Lung (tissue), 12 donors: Measurements from ENCODE around the gene METTL21C. TPM values are rescaled to one million over a fixed set of nuclear protein-coding genes. Genes with fewer than 3 reads are reported as not detected.

Experiments used
- ATAC-seq: fragments of 200-7000 bp; cut with Tn5 transposase; one replicate; pipeline ENCODE4 v1.9.1; 2020; ENCODE audit warnings: moderate number of reproducible peaks; ENCODE audit not compliant: insufficient read depth, low FRiP score
- DNase-seq, 3 donors: peaks; one replicate each; pipeline ENCODE4 v3.0.0-alpha.2; 2013 to 2017
- H3K27ac ChIP-seq, 2 donors: one replicate each; pipeline ENCODE4 v1.5.1; 2013; ENCODE audit warnings: mild to moderate bottlenecking in 2 of 2, moderate library complexity in 2 of 2, control low read depth in 1 of 2, inconsistent platforms in 1 of 2, low read depth in 1 of 2, low read length in 1 of 2
- H3K27me3 ChIP-seq, 3 donors: one replicate each; pipeline ENCODE4 v1.5.1; 2013; ENCODE audit warnings: low read length in 2 of 3; ENCODE audit not compliant: control insufficient read depth in 3 of 3, insufficient read depth in 3 of 3
- H3K36me3 ChIP-seq, 4 donors: one replicate each; pipeline ENCODE4 v1.5.1; 2013; ENCODE audit warnings: low read length in 4 of 4, mild to moderate bottlenecking in 1 of 4, moderate library complexity in 1 of 4; ENCODE audit not compliant: control insufficient read depth in 4 of 4, insufficient read depth in 4 of 4
- H3K4me1 ChIP-seq, 5 donors: one replicate each; pipeline ENCODE4 v1.5.1; 2013; ENCODE audit warnings: low read length in 5 of 5, mild to moderate bottlenecking in 2 of 5, moderate library complexity in 1 of 5; ENCODE audit not compliant: control insufficient read depth in 5 of 5, insufficient read depth in 5 of 5
- H3K4me3 ChIP-seq: one replicate; pipeline ENCODE4 v1.5.1; 2013; ENCODE audit warnings: mild to moderate bottlenecking, control low read depth, moderate library complexity
- H3K9ac ChIP-seq, 2 donors: one replicate each; pipeline ENCODE4 v1.5.1; 2013; ENCODE audit warnings: low read length in 2 of 2, control low read depth in 1 of 2; ENCODE audit not compliant: insufficient read depth in 1 of 2
- H3K9me3 ChIP-seq, 4 donors: one replicate each; pipeline ENCODE4 v1.5.1; 2013; ENCODE audit warnings: low read length in 3 of 4, mild to moderate bottlenecking in 1 of 4, moderate library complexity in 1 of 4; ENCODE audit not compliant: control insufficient read depth in 4 of 4, insufficient read depth in 3 of 4
- CTCF ChIP-seq: IDR thresholded peaks from 2 replicates; pipeline ENCODE4 v1.5.1; 2012; ENCODE audit warnings: mild to moderate bottlenecking; ENCODE audit errors: control extremely low read depth, extremely low read depth
- WGBS, 2 donors: extraction: QIAGEN DNeasy Blood & Tissue Kit; methylation state at CpG; one replicate each; pipeline ENCODE4 v1.1.7; 2013; 5-methylcytosine and 5-hydroxymethylcytosine counted together
- polyA plus RNA-seq, 2 donors: library from polyadenylated mRNA; stranded (reverse); fragments of 200-250 nt; gene quantifications; one replicate each; pipeline ENCODE4 v1.2.1, GENCODE V29; 2013
- total RNA-seq, 2 donors: library from RNA; depleted of rRNA in 1 of 2; stranded (reverse); fragments of >200 nt in 1 of 2; gene quantifications; one replicate each; pipeline ENCODE4 v1.2.1, GENCODE V29; 2014 to 2021
- donor health status: control.
- donor health status: control.
- donor health status: Bipolar disorder and iron deficiency.
- donor health status: healthy.
- donor health status: DM: yes; HTN: yes; CAD: no.

The METTL21C gene
- total and polyA plus RNA-seq, 4 donors, result not detected

- no peak for DNase-seq
Measured at GRCh38 chr13:102687520-102687919, 7.3 kb downstream of the METTL21C start.

GRCh38 chr13:102686024-102686423, 8.8 kb downstream of the METTL21C start:
- WGBS, 2 donors, result 61 to 63% methylated on average over 3 of the region's 3 CpGs
- Histone ChIP-seq H3K9me3 (peaks cover 0 to 2% (median 0%) of the 10 kb centered on the region in 4 donors), H3K27me3 (peaks cover 0 to 2% (median 0%) of the 10 kb centered on the region in 3 donors), H3K36me3 (no peaks in the 10 kb centered on the region), H3K9ac (no peak overlapping the region), H3K4me1 (peaks cover 0 to 5% (median 0%) of the 10 kb centered on the region in 5 donors), H3K4me3 (no peak overlapping the region), H3K27ac (no peak overlapping the region)
- TF ChIP-seq CTCF, result no peak
- ATAC-seq (no peak), DNase-seq (no peak)

More at GRCh38 chr13:102687520-102687919, 7.3 kb downstream of the METTL21C start:
- peaks cover 0 to 2% (median 0%) of the 10 kb centered on the region in 4 donors for H3K9me3 ChIP-seq
- H3K27ac ChIP-seq, result no peak overlapping the region
- no peak overlapping the region for H3K9ac ChIP-seq
- peaks cover 0 to 5% (median 0%) of the 10 kb centered on the region in 5 donors for H3K4me1 ChIP-seq
- WGBS, 2 donors, result 77 to 81% methylated on average over 7 of the region's 7 CpGs
- no peak overlapping the region for H3K4me3 ChIP-seq
- no peak for TF ChIP-seq CTCF
- H3K27me3 ChIP-seq, result peaks cover 0 to 2% (median 0%) of the 10 kb centered on the region in 3 donors
- H3K36me3 ChIP-seq, result no peaks in the 10 kb centered on the region
- no peak for ATAC-seq

DNA sequence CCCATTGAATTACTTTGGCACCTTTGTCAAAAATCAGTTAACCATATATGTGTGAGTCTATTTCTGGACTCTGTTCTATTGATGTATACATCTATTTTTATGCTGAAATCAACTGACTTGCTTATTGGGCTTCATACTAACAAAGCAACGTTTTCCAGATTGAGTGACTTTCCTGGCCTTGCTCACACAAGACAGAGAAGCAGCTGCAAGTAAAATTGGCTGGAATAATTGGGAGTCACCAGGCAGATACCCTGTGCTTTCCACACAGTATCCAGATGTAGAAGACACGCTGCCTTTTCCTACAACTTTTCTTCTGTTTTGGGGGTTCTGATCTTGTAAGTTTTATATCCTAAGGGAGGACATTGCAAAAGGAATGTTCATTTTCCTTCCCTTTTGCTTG, 11.2 kb downstream of the METTL21C start:
- Histone ChIP-seq H3K4me3 (no peak overlapping the region), H3K27me3 (no peaks in the 10 kb centered on the region), H3K27ac (no peak overlapping the region), H3K4me1 (peaks cover 0 to 3% (median 0%) of the 10 kb centered on the region in 5 donors), H3K9me3 (no peaks in the 10 kb centered on the region), H3K36me3 (peaks cover 5 to 12% (median 11%) of the 10 kb centered on the region in 4 donors), H3K9ac (no peak overlapping the region)
- DNase-seq (no peak), ATAC-seq (no peak)
- 72% methylated on average over 2 of the region's 2 CpGs for WGBS, 2 donors
- TF ChIP-seq CTCF, result no peak

- WGBS, 2 donors, result 64 to 81% methylated on average over 3 of the region's 3 CpGs
- no peaks in the 10 kb centered on the region for H3K27me3 ChIP-seq
- no peak for TF ChIP-seq CTCF
- DNase-seq (no peak), ATAC-seq (no peak)
- no peak overlapping the region for H3K27ac ChIP-seq
- H3K9me3 ChIP-seq, result no peaks in the 10 kb centered on the region
- H3K4me1 ChIP-seq, result no peaks in the 10 kb centered on the region
- H3K9ac ChIP-seq, result no peak overlapping the region
- peaks cover 7 to 17% (median 12%) of the 10 kb centered on the region in 4 donors for H3K36me3 ChIP-seq
- no peak overlapping the region for H3K4me3 ChIP-seq
Measured at GRCh38 chr13:102682727-102683126, 12.1 kb downstream of the METTL21C start.
